Activated B cell treated with CpG ODN at 0.5 μM for 24 hours (primary cell): ENCODE data around the gene KCNJ6. TPM values are rescaled to one million over a fixed set of nuclear protein-coding genes. Genes with fewer than 3 reads are reported as not detected.

Experiments
- ATAC-seq: fragments of 200-7000 bp; cut with Tn5 transposase; one replicate; pipeline ENCODE4 v1.10.0; 2021; ENCODE audit warnings: low read depth, mild to moderate bottlenecking, moderate library complexity
- CTCF ChIA-PET: fragments of 350-600 bp; sonication (Branson Sonifier 250); formaldehyde crosslinking; loops from one replicate; lab custom pipeline; 2021; ENCODE audit warnings: antibody characterized with exemption; lab: Charles Lee
- POLR2A ChIA-PET: fragments of 350-600 bp; sonication (Branson Sonifier 250); formaldehyde crosslinking; loops from one replicate; lab custom pipeline; 2021; ENCODE audit warnings: antibody characterized with exemption; lab: Charles Lee
- DNase-seq: peaks from one replicate; pipeline ENCODE4 v3.0.0; 2022
- H3K27ac Mint-ChIP-seq: one replicate; pipeline ENCODE4 v1.8.0; 2020; ENCODE audit warnings: mixed read lengths
- H3K27me3 Mint-ChIP-seq: one replicate; pipeline ENCODE4 v1.8.0; 2021; ENCODE audit warnings: mixed read lengths
- H3K36me3 Mint-ChIP-seq: one replicate; pipeline ENCODE4 v1.8.0; 2021; ENCODE audit warnings: low read depth, mixed read lengths
- H3K4me1 Mint-ChIP-seq: one replicate; pipeline ENCODE4 v1.8.0; 2021; ENCODE audit warnings: mixed read lengths
- H3K4me3 Mint-ChIP-seq: one replicate; pipeline ENCODE4 v1.8.0; 2020; ENCODE audit warnings: mild to moderate bottlenecking, mixed read lengths
- H3K9me3 Mint-ChIP-seq: one replicate; pipeline ENCODE4 v1.8.0; 2020; ENCODE audit warnings: mixed read lengths
- CTCF ChIP-seq: fragments of 200-600 bp; IDR thresholded peaks from one replicate; pipeline ENCODE4 v1.8.0; 2022; ENCODE audit warnings: antibody characterized with exemption, mild to moderate bottlenecking
- intact Hi-C: fragments of 100-400 bp; cut with micrococcal nuclease; formaldehyde crosslinking; loops from one replicate; pipeline ENCODE4 v1.15.1; 2024
- total RNA-seq: library from RNA; stranded (reverse); gene quantifications from 2 replicates; pipeline ENCODE4 v1.2.3, GENCODE V29; 2022

KCNJ6 gene
- total RNA-seq, 1 donor from 2014 or later: not detected

GRCh38 chr21:37628362-37628761 lies 287.9 kb downstream of the KCNJ6 start:
- peaks cover 6% of the 10 kb centered on the region for H3K4me1 Mint-ChIP-seq
- DNase-seq: no peak
- H3K9me3 Mint-ChIP-seq: no peaks in the 10 kb centered on the region
- POLR2A ChIA-PET: no interaction called here
- no peak for TF ChIP-seq CTCF
- ATAC-seq: no peak
- H3K36me3 Mint-ChIP-seq: no peaks in the 10 kb centered on the region
- peaks cover 32% of the 10 kb centered on the region for H3K27me3 Mint-ChIP-seq
- H3K27ac Mint-ChIP-seq: no peak overlapping the region
- intact Hi-C loops: no loop called here
- no peak overlapping the region for H3K4me3 Mint-ChIP-seq
- CTCF ChIA-PET: no interaction called here

GRCh38 chr21:37627561-37627960 lies 288.7 kb downstream of the KCNJ6 start:
- no peak for TF ChIP-seq CTCF
- intact Hi-C loops: no loop called here
- Mint-ChIP-seq H3K27ac (no peak overlapping the region), H3K4me3 (no peak overlapping the region), H3K9me3 (no peaks in the 10 kb centered on the region), H3K27me3 (peaks cover 32% of the 10 kb centered on the region), H3K4me1 (peaks cover 6% of the 10 kb centered on the region), H3K36me3 (no peaks in the 10 kb centered on the region)
- POLR2A ChIA-PET: no interaction called here
- DNase-seq (no peak), ATAC-seq (no peak)
- CTCF ChIA-PET: no interaction called here

DNA sequence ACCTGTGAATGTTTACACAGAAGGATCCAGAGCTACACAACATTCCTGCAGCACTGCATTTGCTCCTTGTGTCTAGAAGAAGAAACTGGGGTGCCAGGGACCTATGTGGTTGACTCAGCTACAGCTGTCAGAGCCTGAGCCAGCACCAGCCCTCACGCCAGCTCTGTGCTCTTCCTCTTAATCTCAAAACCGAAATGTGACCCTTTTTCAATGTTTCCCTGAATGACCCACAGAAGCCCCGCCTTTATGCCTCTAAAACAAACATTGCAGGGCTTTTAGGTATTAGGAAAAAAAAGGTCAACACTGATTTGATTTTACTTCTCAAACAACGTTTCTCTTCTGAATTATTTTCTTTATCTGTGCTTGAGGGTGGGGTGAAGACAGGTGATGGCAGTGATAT lies 289.2 kb downstream of the KCNJ6 start:
- CTCF ChIA-PET: no interaction called here
- Mint-ChIP-seq H3K27ac (no peak overlapping the region), H3K4me1 (peaks cover 6% of the 10 kb centered on the region), H3K4me3 (no peak overlapping the region), H3K36me3 (no peaks in the 10 kb centered on the region), H3K27me3 (peaks cover 34% of the 10 kb centered on the region), H3K9me3 (no peaks in the 10 kb centered on the region)
- intact Hi-C loops: no loop called here
- no peak for DNase-seq
- ATAC-seq: no peak
- no peak for TF ChIP-seq CTCF
- POLR2A ChIA-PET: no interaction called here

- ChIA-PET POLR2A (no interaction called here), CTCF (no interaction called here)
- Mint-ChIP-seq H3K27ac (no peak overlapping the region), H3K4me1 (peaks cover 1% of the 10 kb centered on the region), H3K4me3 (no peak overlapping the region), H3K27me3 (peaks cover 27% of the 10 kb centered on the region), H3K36me3 (no peaks in the 10 kb centered on the region), H3K9me3 (no peaks in the 10 kb centered on the region)
- no peak for TF ChIP-seq CTCF
- intact Hi-C loops: no loop called here
- no peak for ATAC-seq
- DNase-seq: no peak
Measured at GRCh38 chr21:37626320-37626719, 289.9 kb downstream of the KCNJ6 start.

DNA sequence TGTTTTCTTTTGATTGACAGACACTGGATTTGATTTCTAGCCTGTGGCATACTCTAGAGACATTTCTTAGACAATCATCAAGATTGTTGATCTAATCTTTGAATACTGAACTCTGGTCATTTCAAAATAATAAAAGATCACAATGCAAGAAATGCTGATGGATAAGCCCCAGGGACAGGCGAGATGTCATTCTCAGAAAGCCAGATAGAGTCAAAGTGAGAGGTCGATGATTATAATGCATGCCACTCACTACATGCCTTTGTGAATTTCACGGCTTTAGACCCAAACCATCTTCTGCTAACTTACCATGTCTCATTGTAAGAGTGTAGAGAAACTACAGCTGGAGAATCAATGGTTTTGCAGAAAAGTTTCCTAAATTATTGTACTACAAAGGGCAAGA lies 292.6 kb downstream of the KCNJ6 start:
- no peak for TF ChIP-seq CTCF
- H3K36me3 Mint-ChIP-seq: no peaks in the 10 kb centered on the region
- ATAC-seq (no peak), DNase-seq (no peak)
- no peaks in the 10 kb centered on the region for H3K9me3 Mint-ChIP-seq
- no peaks in the 10 kb centered on the region for H3K4me1 Mint-ChIP-seq
- intact Hi-C loops: no loop called here
- H3K27ac Mint-ChIP-seq: no peak overlapping the region
- no peak overlapping the region for H3K4me3 Mint-ChIP-seq
- ChIA-PET CTCF (no interaction called here), POLR2A (no interaction called here)
- peaks cover 24% of the 10 kb centered on the region for H3K27me3 Mint-ChIP-seq
